Fibroblast of lung (primary cell): ENCODE data around the gene GOLGA3.

Source experiments
- EZH2 ChIP-seq: IDR thresholded peaks from 2 replicates; pipeline ENCODE4 v1.5.1; 2012; ENCODE audit warnings: low read length, control low read depth, mild to moderate bottlenecking; ENCODE audit errors: missing control alignments
- TF ChIP-seq, protein P1 (sequence below), 2 donors: IDR thresholded peaks in 1 of 2; conservative IDR thresholded peaks in 1 of 2; 1 replicate in 1 of 2; 2 replicates in 1 of 2; pipeline ENCODE4 v1.5.1; 2011 to 2012; ENCODE audit warnings: low read length in 2 of 2, control low read depth in 1 of 2, inconsistent platforms in 1 of 2, low read depth in 1 of 2, mild to moderate bottlenecking in 1 of 2

DNA sequence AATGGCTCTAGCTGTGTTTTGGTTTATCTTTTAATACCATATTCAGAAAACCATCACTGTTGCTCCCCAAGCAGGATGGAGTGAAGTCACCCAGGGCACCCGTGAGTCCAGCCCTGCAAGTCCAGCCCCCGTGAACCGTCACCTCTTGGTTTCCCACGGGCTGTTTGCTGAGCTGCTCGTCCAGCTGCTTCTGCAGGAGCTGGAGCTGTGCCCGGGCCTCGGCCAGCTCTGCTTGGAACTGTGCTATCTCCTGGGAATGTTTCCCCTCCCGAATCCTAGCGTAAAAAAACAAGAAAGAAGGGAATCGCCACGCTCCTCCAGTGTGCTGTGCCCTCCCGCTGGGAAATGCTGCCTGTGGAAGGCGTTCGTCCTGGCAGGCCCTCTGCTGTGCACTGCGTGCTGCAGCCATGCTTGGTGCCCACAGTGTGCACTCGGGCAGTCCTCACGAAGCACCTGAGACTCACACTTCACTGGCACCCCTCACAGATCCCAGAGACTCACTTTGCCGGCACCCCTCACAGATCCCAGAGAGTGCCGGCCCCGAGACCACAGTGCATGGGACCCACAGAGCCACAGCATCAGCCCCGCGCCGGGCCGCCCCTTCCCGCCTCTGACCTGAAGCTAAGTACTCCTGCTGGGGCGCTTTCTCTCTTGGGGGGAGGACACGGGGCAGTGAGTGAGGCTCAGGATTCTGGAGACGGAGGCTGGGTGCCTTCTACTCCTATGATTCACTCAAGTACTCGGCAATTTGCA, 51.7 kb downstream of the GOLGA3 start:
- TF ChIP-seq, protein P1, sequence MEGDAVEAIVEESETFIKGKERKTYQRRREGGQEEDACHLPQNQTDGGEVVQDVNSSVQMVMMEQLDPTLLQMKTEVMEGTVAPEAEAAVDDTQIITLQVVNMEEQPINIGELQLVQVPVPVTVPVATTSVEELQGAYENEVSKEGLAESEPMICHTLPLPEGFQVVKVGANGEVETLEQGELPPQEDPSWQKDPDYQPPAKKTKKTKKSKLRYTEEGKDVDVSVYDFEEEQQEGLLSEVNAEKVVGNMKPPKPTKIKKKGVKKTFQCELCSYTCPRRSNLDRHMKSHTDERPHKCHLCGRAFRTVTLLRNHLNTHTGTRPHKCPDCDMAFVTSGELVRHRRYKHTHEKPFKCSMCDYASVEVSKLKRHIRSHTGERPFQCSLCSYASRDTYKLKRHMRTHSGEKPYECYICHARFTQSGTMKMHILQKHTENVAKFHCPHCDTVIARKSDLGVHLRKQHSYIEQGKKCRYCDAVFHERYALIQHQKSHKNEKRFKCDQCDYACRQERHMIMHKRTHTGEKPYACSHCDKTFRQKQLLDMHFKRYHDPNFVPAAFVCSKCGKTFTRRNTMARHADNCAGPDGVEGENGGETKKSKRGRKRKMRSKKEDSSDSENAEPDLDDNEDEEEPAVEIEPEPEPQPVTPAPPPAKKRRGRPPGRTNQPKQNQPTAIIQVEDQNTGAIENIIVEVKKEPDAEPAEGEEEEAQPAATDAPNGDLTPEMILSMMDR (conservative IDR thresholded peaks at IDR 0.05 in 1 of 2, IDR thresholded peaks at IDR 0.05 in 1 of 2; ENCODE audit: low read depth in 1 of 2, low read length in 2 of 2), result no peak
- TF ChIP-seq EZH2, result no peak
